GM21723 (cell line): ENCODE data around the gene PTOV1.

Experiments used
- ATAC-seq: cut with Tn5 transposase; IDR thresholded peaks from one replicate; pipeline ENCODE4 v1.9.1; 2021; ENCODE audit warnings: mild to moderate bottlenecking, moderate library complexity; ENCODE audit not compliant: unreplicated experiment

Gene PTOV1

GRCh38 chr19:49872245-49873128 lies 21.5 kb downstream of the PTOV1 start:
- no peak for ATAC-seq

GRCh38 chr19:49873129-49873521 lies 22.2 kb downstream of the PTOV1 start:
- no peak for ATAC-seq

GRCh38 chr19:49873834-49874233 lies 22.9 kb downstream of the PTOV1 start:
- no peak for ATAC-seq

GRCh38 chr19:49874503-49875157 lies 23.7 kb downstream of the PTOV1 start:
- ATAC-seq, result no peak

- ATAC-seq, result no peak
Measured at GRCh38 chr19:49875177-49875576, 24.2 kb downstream of the PTOV1 start.

- no peak for ATAC-seq
Measured at GRCh38 chr19:49875857-49876421, 25.0 kb downstream of the PTOV1 start.

- peak; percentile 47 for ATAC-seq
Measured at GRCh38 chr19:49876422-49877019, 25.6 kb downstream of the PTOV1 start.

GRCh38 chr19:49877020-49877878 lies 26.3 kb downstream of the PTOV1 start, which contains the start of the genes AKT1S1 and TBC1D17:
AKT1S1 (minus strand) TSS chr19:49877355; CDS start chr19:49873295, 4,060 bp downstream.
TBC1D17 (plus strand) TSS chr19:49877702; CDS start chr19:49877724, 22 bp downstream.
- peak; percentile 63 for ATAC-seq

GRCh38 chr19:49877879-49878743 lies 27.2 kb downstream of the PTOV1 start:
- ATAC-seq, result peak; percentile 50

GRCh38 chr19:49878744-49879070 lies 27.7 kb downstream of the PTOV1 start:
- ATAC-seq, result no peak

GRCh38 chr19:49879243-49879963 lies 28.4 kb downstream of the PTOV1 start:
- no peak for ATAC-seq

- no peak for ATAC-seq
Measured at GRCh38 chr19:49880162-49880869, 29.4 kb downstream of the PTOV1 start.

- ATAC-seq, result no peak
Measured at GRCh38 chr19:49881186-49881585, 30.2 kb downstream of the PTOV1 start.

GRCh38 chr19:49881672-49882394 lies 30.9 kb downstream of the PTOV1 start:
- no peak for ATAC-seq

- no peak for ATAC-seq
Measured at GRCh38 chr19:49882643-49883042, 31.7 kb downstream of the PTOV1 start.

GRCh38 chr19:49883094-49883493 lies 32.1 kb downstream of the PTOV1 start:
- ATAC-seq, result no peak

GRCh38 chr19:49884109-49884508 lies 33.1 kb downstream of the PTOV1 start:
- no peak for ATAC-seq

- ATAC-seq, result no peak
Measured at GRCh38 chr19:49884760-49885159, 33.8 kb downstream of the PTOV1 start.
